GM12872 (cell line): ENCODE data around the gene MINDY3.

Experiments
- TF ChIP-seq, protein P1 (sequence below): IDR thresholded peaks from 3 replicates; pipeline ENCODE4 v1.5.1; 2011; ENCODE audit warnings: low read depth, mild to moderate bottlenecking, low read length, moderate library complexity; ENCODE audit not compliant: insufficient read depth

The MINDY3 gene

DNA sequence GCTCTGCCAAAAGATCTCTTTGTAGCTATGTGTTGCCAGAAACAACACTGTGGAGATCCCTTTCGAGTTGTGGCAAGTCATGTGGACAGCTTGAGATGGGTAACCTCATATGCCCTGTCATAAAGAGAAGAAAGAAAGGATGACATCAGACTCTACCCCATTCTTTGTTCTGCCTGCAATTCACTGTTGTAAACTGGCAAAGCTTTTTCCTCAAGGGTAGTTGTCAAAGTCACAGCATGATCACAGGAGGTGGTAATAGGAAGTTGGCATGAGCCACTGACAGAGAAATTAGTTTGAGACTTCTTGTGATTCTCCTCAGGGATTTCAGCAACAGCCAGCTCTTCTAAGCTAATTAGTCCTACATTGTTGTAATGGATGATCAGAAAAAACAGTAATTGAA is 19.4 kb upstream of the MINDY3 start:
- TF ChIP-seq, protein P1, sequence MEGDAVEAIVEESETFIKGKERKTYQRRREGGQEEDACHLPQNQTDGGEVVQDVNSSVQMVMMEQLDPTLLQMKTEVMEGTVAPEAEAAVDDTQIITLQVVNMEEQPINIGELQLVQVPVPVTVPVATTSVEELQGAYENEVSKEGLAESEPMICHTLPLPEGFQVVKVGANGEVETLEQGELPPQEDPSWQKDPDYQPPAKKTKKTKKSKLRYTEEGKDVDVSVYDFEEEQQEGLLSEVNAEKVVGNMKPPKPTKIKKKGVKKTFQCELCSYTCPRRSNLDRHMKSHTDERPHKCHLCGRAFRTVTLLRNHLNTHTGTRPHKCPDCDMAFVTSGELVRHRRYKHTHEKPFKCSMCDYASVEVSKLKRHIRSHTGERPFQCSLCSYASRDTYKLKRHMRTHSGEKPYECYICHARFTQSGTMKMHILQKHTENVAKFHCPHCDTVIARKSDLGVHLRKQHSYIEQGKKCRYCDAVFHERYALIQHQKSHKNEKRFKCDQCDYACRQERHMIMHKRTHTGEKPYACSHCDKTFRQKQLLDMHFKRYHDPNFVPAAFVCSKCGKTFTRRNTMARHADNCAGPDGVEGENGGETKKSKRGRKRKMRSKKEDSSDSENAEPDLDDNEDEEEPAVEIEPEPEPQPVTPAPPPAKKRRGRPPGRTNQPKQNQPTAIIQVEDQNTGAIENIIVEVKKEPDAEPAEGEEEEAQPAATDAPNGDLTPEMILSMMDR = no peak

GRCh38 chr10:15879058-15879457 is 18.8 kb upstream of the MINDY3 start:
- TF ChIP-seq, protein P1 = peak; percentile 40; the same call in 1 of the 3 replicates

GRCh38 chr10:15877836-15878576 is 17.7 kb upstream of the MINDY3 start:
- TF ChIP-seq, protein P1 = no peak

- TF ChIP-seq, protein P1 = no peak
Observed at GRCh38 chr10:15871823-15872222, 11.5 kb upstream of the MINDY3 start.

DNA sequence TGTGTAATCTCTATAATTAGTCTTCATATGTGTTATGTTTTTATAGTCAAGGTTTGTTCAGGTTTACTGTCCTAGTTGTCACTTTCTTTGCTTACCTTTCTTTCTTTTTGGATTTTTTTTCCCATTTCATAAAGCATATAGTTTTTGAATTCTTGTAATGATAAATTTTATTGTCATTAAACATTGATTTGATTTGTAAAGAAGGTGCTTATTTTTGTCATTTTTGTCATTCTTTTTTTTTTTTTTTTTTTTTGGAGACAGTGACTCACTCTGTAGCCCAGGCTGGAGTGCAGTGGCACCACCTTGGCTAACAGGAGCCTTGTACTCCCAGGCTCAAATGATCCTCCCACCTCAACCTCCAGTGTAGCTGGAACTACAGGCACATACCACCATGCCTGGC is 9.6 kb upstream of the MINDY3 start:
- TF ChIP-seq, protein P1 = no peak

DNA sequence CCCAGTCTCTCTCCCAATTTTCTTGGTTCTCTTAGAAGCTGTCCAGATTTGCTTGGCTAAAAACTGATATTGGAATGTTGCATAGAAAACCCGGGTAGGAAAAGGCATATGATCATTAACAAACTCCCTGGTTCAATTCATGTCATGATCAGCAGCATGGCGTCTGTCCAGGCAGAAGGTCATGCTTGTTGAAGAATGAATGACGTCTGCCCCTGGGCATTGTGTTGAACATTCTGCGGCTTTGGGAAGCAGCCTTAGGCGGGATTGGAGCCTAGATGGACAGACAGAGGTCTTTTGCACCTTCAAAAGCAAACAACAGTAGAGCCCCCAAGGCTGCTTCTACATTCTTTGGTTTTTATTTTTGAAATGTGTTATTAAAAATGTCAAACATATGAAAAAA is 7.7 kb upstream of the MINDY3 start:
- TF ChIP-seq, protein P1 = no peak

- TF ChIP-seq, protein P1 = no peak
Observed at GRCh38 chr10:15865304-15865703, 5.0 kb upstream of the MINDY3 start.

DNA sequence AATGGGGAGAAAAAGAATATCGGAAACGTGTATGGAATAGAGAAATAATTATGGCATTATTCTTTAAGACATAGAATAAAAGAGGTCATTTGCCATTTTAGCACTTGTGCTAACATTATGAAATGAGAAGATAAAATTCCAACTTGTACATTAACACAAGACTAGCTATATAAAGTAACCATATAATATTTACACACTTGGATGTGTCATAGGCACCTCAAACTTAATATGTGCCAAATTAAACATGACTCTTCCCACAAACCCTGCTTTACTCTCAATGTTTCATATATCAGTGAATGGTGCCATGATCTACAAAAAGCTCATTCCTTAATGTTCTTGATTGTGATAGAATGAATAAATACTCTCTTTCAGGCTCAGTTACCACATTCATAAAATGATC is 4.1 kb upstream of the MINDY3 start:
- TF ChIP-seq, protein P1 = no peak
